OCI-LY3 (cell line): ENCODE measurements around the gene EFNA5.

Experiments
- H2AFZ ChIP-seq: fragments of 200-600, 300-600 bp; shearing (Covaris generic); 2 replicates; pipeline ENCODE4 v1.6.0; 2014; ENCODE audit warnings: antibody characterized with exemption, low read depth, low read length
- H3K27ac ChIP-seq: fragments of 200-600, 300-600 bp; sonication (generic); 2 replicates; pipeline ENCODE4 v1.5.1; 2014; ENCODE audit warnings: mild to moderate bottlenecking, low read length, moderate library complexity, mixed read lengths
- H3K27me3 ChIP-seq: fragments of 200-600, 300-600 bp; sonication (generic); 2 replicates; pipeline ENCODE4 v1.6.1; 2014; ENCODE audit warnings: low read depth, low read length, mixed read lengths
- H3K36me3 ChIP-seq: fragments of 200-600, 300-600 bp; sonication (generic); replicated peaks from 2 replicates; pipeline ENCODE3; 2014; ENCODE audit warnings: low read depth, low read length, mixed read lengths
- H3K4me1 ChIP-seq: fragments of 300-600, 200-600 bp; sonication (generic); 2 replicates; pipeline ENCODE4 v1.6.1; 2014; ENCODE audit warnings: low read length, mixed read lengths
- H3K4me2 ChIP-seq: fragments of 200-600, 300-600 bp; sonication (generic); 2 replicates; pipeline ENCODE4 v1.6.1; 2014; ENCODE audit warnings: low read length, mixed read lengths
- H3K4me3 ChIP-seq: fragments of 300-600, 200-600 bp; sonication (generic); 2 replicates; pipeline ENCODE4 v1.5.1; 2014; ENCODE audit warnings: antibody characterized with exemption, mild to moderate bottlenecking, low read length, moderate library complexity
- H3K79me2 ChIP-seq: fragments of 300-600, 200-600 bp; shearing (Covaris generic); 2 replicates; pipeline ENCODE4 v1.6.1; 2014; ENCODE audit warnings: mild to moderate bottlenecking, low read length, mixed read lengths
- H3K9ac ChIP-seq: fragments of 300-600, 200-600 bp; shearing (Covaris generic); 2 replicates; pipeline ENCODE4 v1.6.0; 2014; ENCODE audit warnings: mild to moderate bottlenecking, low read length, moderate library complexity
- H3K9me3 ChIP-seq: fragments of 200-600, 300-600 bp; shearing (Covaris generic); 2 replicates; pipeline ENCODE4 v1.6.1; 2014; ENCODE audit warnings: low read length, mixed read lengths; ENCODE audit not compliant: insufficient read depth
- H4K20me1 ChIP-seq: fragments of 200-600, 300-600 bp; sonication (generic); 2 replicates; pipeline ENCODE4 v1.6.1; 2016; ENCODE audit warnings: low read length, mixed read lengths; ENCODE audit not compliant: insufficient read depth
- EZH2phosphoT487 ChIP-seq: fragments of 200-600 bp; shearing (Covaris generic); IDR thresholded peaks from 2 replicates; pipeline ENCODE4 v1.6.1; 2018; ENCODE audit warnings: antibody characterized with exemption, mixed run types, low read depth
- TF ChIP-seq, protein P1 (sequence below): fragments of 200-600, 300-600 bp; sonication (generic); IDR thresholded peaks from 2 replicates; pipeline ENCODE4 v1.5.1; 2014; ENCODE audit warnings: antibody characterized with exemption, low read length, low read depth

EFNA5 gene

DNA sequence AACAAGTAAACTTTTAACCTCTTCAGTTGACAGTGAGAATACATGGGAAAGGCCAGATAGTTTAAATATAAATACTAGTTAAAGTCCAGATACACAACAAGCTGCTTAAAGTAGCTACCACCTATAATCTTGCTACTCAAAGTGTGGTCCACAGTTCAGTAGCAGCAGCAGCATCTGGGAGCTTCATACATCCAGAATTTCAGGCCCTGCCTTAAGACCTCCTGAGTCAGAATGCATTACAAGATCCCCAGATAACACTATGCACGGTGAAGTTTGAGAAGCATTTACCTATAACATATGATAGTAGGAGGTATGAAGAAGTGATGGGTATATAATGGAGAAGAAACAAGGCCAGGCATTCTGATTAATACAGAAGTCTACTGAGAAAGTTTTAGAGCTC, 244.5 kb downstream of the EFNA5 start:
- Histone ChIP-seq H3K4me2 (no peak overlapping the region), H3K9ac (no peak overlapping the region), H3K36me3 (no peaks in the 10 kb centered on the region), H3K9me3 (no peaks in the 10 kb centered on the region), H3K79me2 (no peaks in the 10 kb centered on the region), H2AFZ (no peak overlapping the region), H3K4me3 (no peak overlapping the region), H3K27ac (no peak overlapping the region), H4K20me1 (no peaks in the 10 kb centered on the region), H3K27me3 (no peaks in the 10 kb centered on the region), H3K4me1 (no peaks in the 10 kb centered on the region)
- TF ChIP-seq, protein P1, sequence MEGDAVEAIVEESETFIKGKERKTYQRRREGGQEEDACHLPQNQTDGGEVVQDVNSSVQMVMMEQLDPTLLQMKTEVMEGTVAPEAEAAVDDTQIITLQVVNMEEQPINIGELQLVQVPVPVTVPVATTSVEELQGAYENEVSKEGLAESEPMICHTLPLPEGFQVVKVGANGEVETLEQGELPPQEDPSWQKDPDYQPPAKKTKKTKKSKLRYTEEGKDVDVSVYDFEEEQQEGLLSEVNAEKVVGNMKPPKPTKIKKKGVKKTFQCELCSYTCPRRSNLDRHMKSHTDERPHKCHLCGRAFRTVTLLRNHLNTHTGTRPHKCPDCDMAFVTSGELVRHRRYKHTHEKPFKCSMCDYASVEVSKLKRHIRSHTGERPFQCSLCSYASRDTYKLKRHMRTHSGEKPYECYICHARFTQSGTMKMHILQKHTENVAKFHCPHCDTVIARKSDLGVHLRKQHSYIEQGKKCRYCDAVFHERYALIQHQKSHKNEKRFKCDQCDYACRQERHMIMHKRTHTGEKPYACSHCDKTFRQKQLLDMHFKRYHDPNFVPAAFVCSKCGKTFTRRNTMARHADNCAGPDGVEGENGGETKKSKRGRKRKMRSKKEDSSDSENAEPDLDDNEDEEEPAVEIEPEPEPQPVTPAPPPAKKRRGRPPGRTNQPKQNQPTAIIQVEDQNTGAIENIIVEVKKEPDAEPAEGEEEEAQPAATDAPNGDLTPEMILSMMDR = no peak
- no peak for TF ChIP-seq EZH2phosphoT487

DNA sequence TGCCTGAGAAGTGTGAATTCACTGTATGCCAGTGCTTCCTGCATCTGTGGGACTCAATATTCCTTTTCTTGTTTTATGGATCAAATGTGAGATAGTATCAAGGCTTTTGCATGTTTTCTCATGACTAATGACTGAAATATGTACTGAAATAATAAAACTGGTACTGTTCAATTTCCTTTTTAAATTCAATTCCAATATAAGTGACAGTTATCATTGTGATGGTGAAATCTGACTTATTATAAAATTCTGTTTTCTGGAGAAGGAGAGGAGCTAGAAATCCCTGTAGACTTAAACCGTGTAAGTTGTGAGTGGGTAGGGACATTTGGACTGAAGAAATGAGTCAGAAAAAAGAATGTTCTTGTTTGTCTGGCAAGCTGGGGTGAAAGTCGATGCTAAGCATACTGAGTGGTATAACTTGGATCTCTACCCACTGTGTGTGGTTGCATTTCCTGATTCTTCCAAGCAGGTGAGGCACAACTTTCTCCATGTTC, 245.2 kb downstream of the EFNA5 start:
- Histone ChIP-seq H3K4me3 (no peak overlapping the region), H3K4me1 (no peaks in the 10 kb centered on the region), H3K79me2 (no peaks in the 10 kb centered on the region), H3K9ac (no peak overlapping the region), H3K27ac (no peak overlapping the region), H3K9me3 (no peaks in the 10 kb centered on the region), H4K20me1 (no peaks in the 10 kb centered on the region), H3K36me3 (no peaks in the 10 kb centered on the region), H3K27me3 (no peaks in the 10 kb centered on the region), H3K4me2 (no peak overlapping the region), H2AFZ (no peak overlapping the region)
- TF ChIP-seq, protein P1 = no peak
- TF ChIP-seq EZH2phosphoT487 = no peak

DNA sequence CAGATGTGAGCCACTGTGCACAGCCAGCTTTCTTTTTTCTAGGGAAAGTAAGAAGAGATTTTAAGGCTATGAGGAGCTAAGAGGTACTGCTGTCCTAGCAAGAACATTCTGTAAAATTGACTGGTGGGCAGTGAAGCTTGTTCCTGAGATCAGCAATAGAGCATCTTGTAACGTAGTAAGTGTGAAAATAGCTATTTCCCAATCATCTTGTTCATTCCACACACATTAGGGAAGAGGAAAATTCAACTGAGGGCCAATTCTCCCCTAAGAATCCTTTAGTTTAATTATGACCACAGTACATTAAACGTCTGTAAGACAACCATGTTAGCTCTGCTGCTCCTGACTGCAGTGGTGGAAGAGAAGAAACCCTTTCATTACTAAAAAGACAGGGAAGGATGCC, 246.2 kb downstream of the EFNA5 start:
- Histone ChIP-seq H2AFZ (no peak overlapping the region), H3K79me2 (no peaks in the 10 kb centered on the region), H3K4me3 (no peak overlapping the region), H3K27me3 (no peaks in the 10 kb centered on the region), H3K4me1 (no peaks in the 10 kb centered on the region), H3K9ac (no peak overlapping the region), H3K36me3 (no peaks in the 10 kb centered on the region), H3K4me2 (no peak overlapping the region), H4K20me1 (no peaks in the 10 kb centered on the region), H3K27ac (no peak overlapping the region), H3K9me3 (no peaks in the 10 kb centered on the region)
- TF ChIP-seq EZH2phosphoT487 = no peak
- TF ChIP-seq, protein P1 = no peak

DNA sequence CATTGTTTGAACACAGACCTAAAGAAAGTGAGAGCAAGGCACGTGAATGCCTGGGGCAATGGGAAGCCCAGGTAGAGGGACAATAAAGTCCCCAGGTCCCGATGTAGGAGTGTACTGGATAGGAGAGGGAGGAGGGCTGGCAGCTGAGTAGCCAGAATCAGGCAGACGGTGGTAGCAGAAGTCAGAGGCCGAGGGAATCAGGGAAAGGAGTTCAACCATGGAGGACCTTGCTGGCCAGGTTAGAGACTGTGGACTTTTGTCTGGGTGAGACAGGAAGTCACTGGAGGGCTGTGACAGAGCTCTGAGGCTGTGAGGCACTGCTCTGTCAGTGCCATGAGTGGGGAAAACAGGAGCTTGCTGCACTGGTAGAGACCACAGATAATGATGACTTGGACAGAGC, 248.2 kb downstream of the EFNA5 start:
- Histone ChIP-seq H3K79me2 (no peaks in the 10 kb centered on the region), H2AFZ (no peak overlapping the region), H4K20me1 (no peaks in the 10 kb centered on the region), H3K4me1 (no peaks in the 10 kb centered on the region), H3K27ac (no peak overlapping the region), H3K4me3 (no peak overlapping the region), H3K4me2 (no peak overlapping the region), H3K9ac (no peak overlapping the region), H3K9me3 (no peaks in the 10 kb centered on the region), H3K36me3 (no peaks in the 10 kb centered on the region), H3K27me3 (no peaks in the 10 kb centered on the region)
- no peak for TF ChIP-seq EZH2phosphoT487
- TF ChIP-seq, protein P1 = no peak
